ENCODE data around the gene OR2K2.

DNA sequence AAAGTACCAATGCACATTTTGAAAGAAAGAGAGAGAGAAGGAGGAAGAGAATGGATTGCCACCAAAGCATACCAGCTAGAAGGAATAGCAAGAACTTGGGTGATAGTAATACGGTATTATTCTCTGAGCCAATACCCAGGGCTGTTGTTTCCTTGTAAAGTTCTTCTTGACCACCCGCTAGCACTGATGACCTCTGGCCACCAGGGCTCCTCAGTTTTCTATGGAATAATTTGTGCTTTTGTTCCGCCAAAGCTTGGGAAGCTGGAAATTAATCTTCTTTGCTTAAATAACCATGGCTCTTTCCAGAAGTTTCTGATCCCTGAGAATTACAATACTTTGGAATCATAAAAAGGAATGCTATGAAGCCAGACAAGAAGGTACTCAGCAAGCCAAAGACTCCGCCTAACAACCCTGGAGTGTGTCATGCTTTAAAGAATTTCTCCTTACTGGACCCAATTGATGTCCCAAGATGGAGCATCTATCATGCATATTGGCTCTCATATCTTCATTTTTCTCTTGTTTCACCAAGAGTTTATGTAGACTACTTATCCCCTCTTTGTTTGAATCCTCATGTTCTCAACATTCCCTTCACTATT is 29.8 kb downstream of the OR2K2 start:
- no peak for TF ChIP-seq POLR2A (IDR thresholded peaks at IDR 0.05)
- TF ChIP-seq, protein P1, sequence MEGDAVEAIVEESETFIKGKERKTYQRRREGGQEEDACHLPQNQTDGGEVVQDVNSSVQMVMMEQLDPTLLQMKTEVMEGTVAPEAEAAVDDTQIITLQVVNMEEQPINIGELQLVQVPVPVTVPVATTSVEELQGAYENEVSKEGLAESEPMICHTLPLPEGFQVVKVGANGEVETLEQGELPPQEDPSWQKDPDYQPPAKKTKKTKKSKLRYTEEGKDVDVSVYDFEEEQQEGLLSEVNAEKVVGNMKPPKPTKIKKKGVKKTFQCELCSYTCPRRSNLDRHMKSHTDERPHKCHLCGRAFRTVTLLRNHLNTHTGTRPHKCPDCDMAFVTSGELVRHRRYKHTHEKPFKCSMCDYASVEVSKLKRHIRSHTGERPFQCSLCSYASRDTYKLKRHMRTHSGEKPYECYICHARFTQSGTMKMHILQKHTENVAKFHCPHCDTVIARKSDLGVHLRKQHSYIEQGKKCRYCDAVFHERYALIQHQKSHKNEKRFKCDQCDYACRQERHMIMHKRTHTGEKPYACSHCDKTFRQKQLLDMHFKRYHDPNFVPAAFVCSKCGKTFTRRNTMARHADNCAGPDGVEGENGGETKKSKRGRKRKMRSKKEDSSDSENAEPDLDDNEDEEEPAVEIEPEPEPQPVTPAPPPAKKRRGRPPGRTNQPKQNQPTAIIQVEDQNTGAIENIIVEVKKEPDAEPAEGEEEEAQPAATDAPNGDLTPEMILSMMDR (IDR thresholded peaks at IDR 0.05), result no peak
